Heart left ventricle (tissue), 16 donors: ENCODE results near the gene ZNF775. TPM values are rescaled to one million over a fixed set of nuclear protein-coding genes. Genes with fewer than 3 reads are reported as not detected.

Source experiments
- ATAC-seq, 4 donors: fragments of 200-7000 bp; cut with Tn5 transposase; one replicate each; pipeline ENCODE4 v1.9.1; 2020 to 2022; ENCODE audit warnings: moderate library complexity in 4 of 4, mild to moderate bottlenecking in 3 of 4, moderate number of reproducible peaks in 1 of 4
- DNase-seq, 5 donors: peaks; one replicate each; pipeline ENCODE4 v3.0.0-alpha.2; 2020
- H3K27ac ChIP-seq, 12 donors: fragments of 200-600 bp; sonication (generic) in 4 of 12; one replicate each; pipeline versions ENCODE4 v1.5.0 to v1.8.0; 2016 to 2022; ENCODE audit warnings: mild to moderate bottlenecking in 2 of 12
- H3K27me3 ChIP-seq, 9 donors: fragments of 200-600 bp; sonication (generic) in 2 of 9; one replicate each; pipeline versions ENCODE4 v1.5.1 to v1.8.0; 2016 to 2022; ENCODE audit warnings: mild to moderate bottlenecking in 3 of 9
- H3K36me3 ChIP-seq, 9 donors: fragments of 200-600 bp; sonication (generic) in 2 of 9; one replicate each; pipeline versions ENCODE4 v1.5.0 to v1.8.0; 2018 to 2022; ENCODE audit warnings: mild to moderate bottlenecking in 2 of 9
- H3K4me1 ChIP-seq, 12 donors: fragments of 200-600 bp; sonication (generic) in 4 of 12; one replicate each; pipeline versions ENCODE4 v1.5.0 to v1.8.0; 2016 to 2022; ENCODE audit warnings: mild to moderate bottlenecking in 3 of 12
- H3K4me3 ChIP-seq, 12 donors: fragments of 200-600 bp; sonication (generic) in 4 of 12; one replicate each; pipeline versions ENCODE4 v1.5.0 to v1.8.0; 2017 to 2022; ENCODE audit warnings: mild to moderate bottlenecking in 9 of 12, moderate library complexity in 4 of 12
- H3K9me3 ChIP-seq, 12 donors: fragments of 200-600 bp; sonication (generic) in 4 of 12; one replicate each; pipeline versions ENCODE4 v1.5.0 to v1.8.0; 2016 to 2022; ENCODE audit warnings: mild to moderate bottlenecking in 1 of 12
- CTCF ChIP-seq, 12 donors: fragments of 200-600 bp; sonication (generic) in 4 of 12; IDR thresholded peaks; one replicate each; pipeline versions ENCODE4 v1.5.0 to v1.8.0; 2018 to 2022; ENCODE audit warnings: antibody characterized with exemption in 12 of 12, mild to moderate bottlenecking in 5 of 12
- POLR2A ChIP-seq, 2 donors: fragments of 450-650 bp; IDR thresholded peaks; one replicate each; pipeline ENCODE4 v1.6.1; 2017; ENCODE audit warnings: antibody characterized with exemption in 2 of 2, mild to moderate bottlenecking in 2 of 2, moderate library complexity in 2 of 2
- WGBS, 4 donors: extraction: QIAGEN DNeasy Blood & Tissue Kit in 2 of 4; methylation state at CpG; one replicate each; pipeline versions ENCODE4 v1.1.5 to v1.1.7; 2013 to 2018; 5-methylcytosine and 5-hydroxymethylcytosine counted together
- intact Hi-C, 10 donors: fragments of 100-400 bp; cut with DNase I; formaldehyde crosslinking; loops; one replicate each; pipeline versions ENCODE4 v1.11.1 to v1.14.2; 2022
- polyA plus RNA-seq, 2 donors: library from polyadenylated mRNA; stranded (reverse); fragments of 200-250 nt; gene quantifications; one replicate each; pipeline ENCODE4 v1.2.3, GENCODE V29; 2013
- total RNA-seq, 9 donors: library from RNA; depleted of rRNA in 2 of 9; stranded (reverse); fragments of >200 nt in 2 of 9; fragmentation: NEBNext Ultra II Directional in 3 of 9; extraction: Animal tissue kit (Norgen Biotek cat#: 25700) in 3 of 9; gene quantifications; one replicate each; pipeline versions ENCODE4 v1.1.0 to v1.2.4, GENCODE V29; 2016 to 2023
- donor health status: ischemic (EF 13 %, LVEDD 7.1; RV severe dilation, severe dysfunction).
- donor health status: healthy with polysubstance abuse.
- donor health status: DM: no; HTN: yes; CAD: no.
- donor health status: DM: no; HTN: no; CAD: no.
- donor health status: ischemic (EF 25% LVEDD 6.9; RV normal size, moderate dysfunction).
- donor health status: ischemic (EF 25% LVEDD 5.7; RV mildly dilated, moderate dysfunction).
- donor health status: healthy.
- donor health status: DM: yes; HTN: yes; CAD: no.
- donor health status: ischemic (EF 35%, LVEDD 5.7; RV mildly dilated, moderate dysfunction).
- donor health status: nonischemic (EF 11% LVEDD 7.7; RV severe dilation, severe dysfunction).
- donor health status: DM: yes; HTN: yes; CAD: no.
- donor health status: PGD.
- donor health status: ischemic (EF 29% LVEDD 5.4; RV normal size, mild dysfunction).
- donor health status: nonischemic (EF 23%, LVEDD 6.1; RV moderate dilation, normal function).

The ZNF775 gene
- total and polyA plus RNA-seq, 11 donors, result 1.8 to 5.0 (median 3.3) TPM

GRCh38 chr7:150361807-150362621 lies 17.1 kb upstream of the ZNF775 start:
- no peak overlapping the region for H3K4me3 ChIP-seq
- 62 to 64% (median 63%) methylated on average over 18 of the region's 18 CpGs for WGBS, 4 donors
- intact Hi-C loops, result loop anchor here in 1 of 10 donors (5.0 kb wide), 1 partner anchor 45 kb away; a partner anchor contains a TSS
- H3K9me3 ChIP-seq, result no peaks in the 10 kb centered on the region
- DNase-seq, result no peak
- no peak overlapping the region for H3K27ac ChIP-seq
- H3K36me3 ChIP-seq, result no peaks in the 10 kb centered on the region
- TF ChIP-seq POLR2A (IDR thresholded peaks at IDR 0.05) (no peak), CTCF (IDR thresholded peaks at IDR 0.05) (no peak)
- H3K4me1 ChIP-seq, result peaks cover 0 to 31% (median 0%) of the 10 kb centered on the region in 12 donors
- ATAC-seq, result peak in 1 of 4 donors; percentile 33
- no peaks in the 10 kb centered on the region for H3K27me3 ChIP-seq

GRCh38 chr7:150363370-150363769 lies 15.8 kb upstream of the ZNF775 start:
- DNase-seq, result no peak
- intact Hi-C loops, result loop anchor here in 1 of 10 donors (5.0 kb wide), 1 partner anchor 44 kb away; a partner anchor contains a TSS
- no peak overlapping the region for H3K27ac ChIP-seq
- no peak for ATAC-seq
- no peaks in the 10 kb centered on the region for H3K36me3 ChIP-seq
- H3K27me3 ChIP-seq, result no peaks in the 10 kb centered on the region
- TF ChIP-seq POLR2A (IDR thresholded peaks at IDR 0.05) (no peak), CTCF (IDR thresholded peaks at IDR 0.05) (no peak)
- no peaks in the 10 kb centered on the region for H3K9me3 ChIP-seq
- H3K4me3 ChIP-seq, result no peak overlapping the region
- H3K4me1 ChIP-seq, result peaks cover 0 to 31% (median 9%) of the 10 kb centered on the region in 12 donors
- WGBS, 4 donors, result 88 to 94% (median 92%) methylated on average over 4 of the region's 4 CpGs

GRCh38 chr7:150363872-150364271 lies 15.3 kb upstream of the ZNF775 start:
- no peak overlapping the region for H3K4me3 ChIP-seq
- intact Hi-C loops, result loop anchor here in 1 of 10 donors (5.0 kb wide), 1 partner anchor 43 kb away; a partner anchor contains a TSS
- ATAC-seq, result no peak

More at GRCh38 chr7:150363872-150364271, 15.3 kb upstream of the ZNF775 start:
- WGBS, 4 donors, result 69 to 83% (median 76%) methylated on average over 4 to 5 of the region's 5 CpGs
- H3K4me1 ChIP-seq, result peaks cover 0 to 31% (median 10%) of the 10 kb centered on the region in 12 donors
- H3K36me3 ChIP-seq, result no peaks in the 10 kb centered on the region
- H3K27me3 ChIP-seq, result no peaks in the 10 kb centered on the region
- no peak overlapping the region for H3K27ac ChIP-seq
- no peak for DNase-seq
- H3K9me3 ChIP-seq, result no peaks in the 10 kb centered on the region
- no peak for TF ChIP-seq CTCF (IDR thresholded peaks at IDR 0.05)
- no peak for TF ChIP-seq POLR2A (IDR thresholded peaks at IDR 0.05)
